ENCODE results near the gene TSPAN15. TPM values are rescaled to one million over a fixed set of nuclear protein-coding genes. Genes with fewer than 3 reads are reported as not detected.
A peak's percentile ranks its signal among the peaks of the same experiment; 100 is the strongest.
"Not testable (repeated sequence)": the region's sequence is repeated elsewhere in the genome, so short reads cannot be mapped to it uniquely, and the experiment has no call there.

Gene TSPAN15
- total RNA-seq, 2 donors from 2014 or later: 142 to 145 TPM

DNA sequence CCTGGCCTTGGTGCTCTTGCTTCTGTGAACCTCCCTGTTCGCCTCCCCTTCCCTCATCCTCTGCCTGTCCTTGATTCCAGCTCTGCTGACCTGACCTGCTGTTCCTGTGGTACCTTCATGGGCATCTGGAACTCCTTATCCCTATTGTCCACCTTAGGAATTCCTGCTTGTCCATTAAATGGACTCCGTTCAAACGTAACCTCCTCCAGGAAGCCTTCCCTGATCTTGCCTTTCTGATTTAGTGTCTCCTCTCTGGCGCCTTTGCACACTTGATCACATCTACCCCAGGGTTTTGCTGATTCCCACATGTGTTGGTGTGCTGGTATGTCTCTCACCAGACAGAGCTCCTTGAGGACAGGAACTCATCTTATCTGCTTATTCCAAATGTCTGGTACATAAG, 20.9 kb downstream of the TSPAN15 start:
- intact Hi-C loops (cut with DNase I, micrococcal nuclease): no loop called here
- DNase-seq (no peak), ATAC-seq (no peak)

DNA sequence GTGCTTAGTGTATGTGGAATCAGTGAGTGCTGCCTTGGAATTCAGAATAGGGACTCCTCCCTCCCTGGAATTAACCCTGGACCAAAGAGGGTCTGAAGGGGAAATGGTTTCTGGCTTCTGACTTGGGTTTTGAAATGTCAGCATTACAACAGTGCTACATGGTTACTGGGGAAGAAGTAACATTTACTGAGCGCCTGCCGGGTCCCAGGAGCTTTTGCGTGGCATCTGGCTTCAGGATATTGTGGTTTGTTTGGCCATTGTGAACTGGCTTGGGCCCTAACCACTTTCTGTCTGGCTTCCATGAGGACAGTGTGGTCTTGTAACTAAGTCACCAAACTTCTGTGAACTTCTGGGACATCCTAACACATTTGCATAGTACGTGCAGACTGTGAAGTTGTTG, 21.3 kb downstream of the TSPAN15 start:
- DNase-seq (no peak), ATAC-seq (no peak)
- intact Hi-C loops (cut with DNase I, micrococcal nuclease): no loop called here

DNA sequence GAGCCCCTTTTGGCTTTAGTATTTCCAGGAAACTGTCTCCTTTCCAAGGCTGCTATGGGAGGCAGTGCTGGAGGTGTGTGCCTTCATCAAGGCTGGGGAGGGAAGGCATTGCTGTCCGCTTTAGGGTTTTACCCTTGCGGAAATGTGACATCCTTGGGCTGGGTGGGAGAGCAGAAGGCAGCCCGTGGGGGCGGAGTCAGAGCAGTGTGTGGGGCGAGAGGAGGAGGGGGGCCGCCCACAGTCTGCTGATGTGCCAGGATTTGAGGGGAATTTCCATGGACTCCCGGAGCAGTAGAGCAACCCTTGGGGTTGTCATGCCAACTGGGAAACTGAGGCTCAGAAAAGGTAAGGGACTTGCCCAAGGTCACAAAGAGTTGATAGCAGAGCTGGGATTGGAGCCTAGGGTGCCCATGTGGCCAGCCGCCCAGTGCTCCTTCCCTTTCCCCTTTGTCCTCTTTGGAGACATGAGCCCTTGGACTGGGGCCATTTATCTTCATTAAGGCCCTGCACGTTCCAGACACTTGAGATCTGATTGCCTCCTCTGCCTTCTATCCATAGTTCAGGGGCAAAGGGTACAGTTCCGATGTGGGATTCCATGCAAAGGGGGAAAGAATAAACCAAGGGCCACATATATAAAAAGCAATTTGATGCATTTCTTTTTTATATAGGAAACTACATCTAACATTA, 22.2 kb downstream of the TSPAN15 start:
- intact Hi-C loops (cut with DNase I, micrococcal nuclease): no loop called here
- no peak for DNase-seq
- no peak for ATAC-seq

DNA sequence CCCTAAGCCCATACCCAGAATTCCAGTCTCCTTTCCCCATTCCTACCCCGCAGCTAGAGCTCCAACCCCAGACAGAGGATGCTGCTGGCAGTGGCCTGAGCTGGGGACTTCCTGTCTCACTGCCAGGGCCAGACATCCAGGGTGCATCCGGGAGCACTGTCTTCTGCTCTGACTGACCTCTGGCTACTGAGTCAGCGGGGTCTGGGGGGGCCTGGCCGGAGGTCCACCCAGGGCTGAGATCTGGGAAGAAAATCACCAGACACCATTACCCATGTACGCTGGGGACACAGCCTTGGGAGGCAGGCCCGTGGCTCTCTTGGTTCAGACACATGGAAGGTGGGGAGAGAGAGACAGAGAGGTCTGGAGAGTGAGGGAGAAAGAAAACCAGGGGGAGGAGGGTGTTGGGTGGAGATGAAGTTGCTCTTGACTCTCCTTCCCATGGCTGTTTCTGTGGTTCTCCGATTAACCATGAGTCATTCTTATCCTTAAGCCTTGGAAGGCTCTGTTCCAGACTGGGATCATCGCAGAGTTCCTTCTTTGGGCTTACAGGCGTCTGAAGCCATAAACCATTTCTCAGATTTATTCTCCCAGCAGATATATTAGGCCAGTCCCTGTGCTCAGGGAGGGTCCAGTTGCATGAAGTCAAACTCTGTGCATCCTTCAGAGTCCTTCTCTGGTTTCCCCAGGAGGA, 23.6 kb downstream of the TSPAN15 start:
- peak; percentile 29 for ATAC-seq
- intact Hi-C loops (cut with DNase I, micrococcal nuclease): no loop called here
- DNase-seq: no peak

DNA sequence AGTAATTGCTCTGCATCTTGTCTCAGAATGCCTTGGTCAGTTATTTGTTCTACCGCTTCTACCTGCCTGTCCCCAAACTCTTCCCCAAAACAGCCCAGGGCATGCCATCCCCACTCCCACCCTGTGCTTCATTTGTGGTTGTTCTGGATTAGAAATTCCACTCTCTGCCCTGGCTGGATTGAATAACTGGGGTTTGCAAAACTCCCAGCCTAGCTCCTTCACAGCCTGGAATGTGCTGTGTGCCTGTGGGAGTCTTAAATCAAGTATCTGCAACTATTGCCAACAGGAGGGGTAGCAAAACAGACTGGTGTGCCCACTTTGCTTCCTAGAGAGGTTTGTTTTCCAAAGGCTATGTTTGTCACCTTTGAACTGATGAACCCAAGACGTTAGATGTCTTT, 24.2 kb downstream of the TSPAN15 start:
- intact Hi-C loops (cut with DNase I, micrococcal nuclease): no loop called here
- DNase-seq (no peak), ATAC-seq (no peak)

DNA sequence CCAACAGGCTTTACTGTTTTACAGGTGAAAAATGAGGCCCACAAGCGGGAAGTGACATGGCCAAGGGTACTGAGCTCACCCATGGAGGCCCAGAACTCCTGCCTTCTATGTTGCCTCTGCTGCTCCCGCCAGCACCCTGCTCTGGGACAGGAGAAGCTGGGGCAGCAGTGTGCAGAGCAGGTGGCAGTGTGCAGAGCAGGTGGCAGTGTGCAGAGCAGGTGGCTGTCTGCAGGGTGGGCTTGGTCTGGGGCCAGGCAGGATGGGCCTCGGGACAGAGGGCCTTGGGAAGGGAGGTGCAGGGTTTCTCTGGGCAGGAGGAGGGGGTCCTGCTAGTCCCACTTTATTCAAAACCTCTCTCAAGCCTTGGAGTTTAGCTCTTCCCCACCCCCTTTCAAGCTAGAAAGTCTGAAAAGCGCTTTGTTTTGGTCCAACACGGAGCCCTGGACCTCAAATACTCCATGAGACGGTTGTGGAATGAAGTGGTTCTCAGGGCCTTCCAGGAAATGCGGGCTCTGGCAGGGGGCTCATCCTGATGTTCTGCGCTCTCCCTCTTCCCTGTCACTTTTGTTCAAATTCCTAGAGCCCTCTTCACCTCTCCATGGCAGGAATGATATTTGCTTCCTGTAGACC, 26.8 kb downstream of the TSPAN15 start:
- ATAC-seq (no peak), DNase-seq (no peak)
- intact Hi-C loops (cut with DNase I, micrococcal nuclease): no loop called here

DNA sequence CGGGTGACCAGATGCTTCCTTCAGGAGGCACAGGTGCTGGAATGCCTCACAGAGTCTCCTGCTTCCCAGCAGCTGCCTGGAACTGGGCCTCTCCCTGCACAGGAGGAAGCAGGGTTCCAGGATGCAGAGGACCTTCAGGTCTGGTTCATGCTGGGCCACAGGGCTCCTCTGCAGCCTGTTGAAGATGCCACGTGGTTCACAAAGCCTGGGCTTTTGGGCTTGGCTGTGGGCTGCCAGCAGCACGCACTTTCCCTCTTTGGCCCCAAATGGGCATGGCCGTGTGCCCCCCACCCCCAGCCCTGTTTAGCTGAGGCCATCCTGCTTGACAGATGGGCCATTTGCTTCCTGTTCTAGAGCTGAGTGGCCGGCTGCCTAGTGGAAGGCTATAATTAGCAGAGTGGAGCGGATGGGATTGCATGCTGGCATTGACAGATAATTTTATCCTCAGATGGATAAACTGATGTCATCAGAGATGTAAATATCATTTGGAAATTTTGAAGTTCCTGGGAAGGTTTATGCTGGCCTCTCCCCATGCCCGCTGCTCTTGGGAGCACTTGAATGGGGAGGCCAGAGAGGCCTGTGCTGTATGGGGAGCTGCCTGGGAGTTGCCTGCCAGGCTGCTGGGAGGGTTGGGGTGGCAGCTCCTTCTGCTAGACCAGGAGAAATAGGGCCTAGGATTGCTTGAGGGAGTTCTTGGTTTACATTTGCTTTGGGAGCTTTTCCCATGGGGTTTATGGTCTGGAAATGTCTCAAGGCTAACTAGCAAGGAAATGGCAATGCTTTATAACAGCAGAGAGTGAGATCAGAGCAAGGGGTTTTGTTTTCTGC, 28.2 kb downstream of the TSPAN15 start:
- DNase-seq (no peak), ATAC-seq (peak; percentile 26)
- intact Hi-C loops (cut with DNase I, micrococcal nuclease): no loop called here

DNA sequence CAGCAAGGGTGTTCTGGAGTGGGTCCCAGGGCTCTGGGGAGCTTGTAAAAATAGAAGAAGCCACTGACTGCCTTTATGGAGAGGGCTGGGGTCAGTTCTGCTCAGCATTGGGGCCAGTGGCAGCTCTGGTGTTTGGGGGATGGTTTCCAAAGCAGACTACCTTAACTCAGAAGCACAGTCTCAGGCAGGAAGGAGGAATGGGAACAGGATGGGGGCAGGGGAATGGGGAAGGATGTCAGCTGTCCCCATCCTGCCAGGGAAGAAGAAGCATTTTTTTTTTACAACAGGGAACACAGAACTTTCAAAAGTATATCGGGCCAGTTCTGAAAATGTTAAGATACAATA, 28.8 kb downstream of the TSPAN15 start:
- intact Hi-C loops (cut with DNase I, micrococcal nuclease): no loop called here
- peak; percentile 19 for ATAC-seq
- peak in 1 of 2 donors; percentile 61 for DNase-seq

DNA sequence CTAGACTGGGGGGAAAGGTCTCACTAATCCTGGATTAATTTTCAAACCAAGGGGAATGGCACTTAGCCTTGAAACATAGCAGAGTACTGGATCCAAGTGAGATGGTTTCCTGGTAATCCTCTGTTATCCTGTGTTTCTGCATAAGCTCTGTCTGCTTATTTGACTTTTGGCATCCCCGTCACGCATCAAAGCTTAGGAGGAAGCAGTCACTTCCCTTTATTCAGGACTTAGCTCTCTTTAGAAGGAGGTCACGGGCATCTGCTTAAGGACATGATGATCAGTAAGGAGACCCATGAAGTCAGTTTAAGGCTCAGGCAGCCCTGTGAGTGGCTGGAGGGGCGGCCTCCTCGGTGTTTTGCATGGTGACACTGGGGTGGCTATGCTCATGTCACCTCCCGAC, 30.0 kb downstream of the TSPAN15 start:
- no peak for DNase-seq
- no peak for ATAC-seq
- intact Hi-C loops (cut with DNase I, micrococcal nuclease): no loop called here

DNA sequence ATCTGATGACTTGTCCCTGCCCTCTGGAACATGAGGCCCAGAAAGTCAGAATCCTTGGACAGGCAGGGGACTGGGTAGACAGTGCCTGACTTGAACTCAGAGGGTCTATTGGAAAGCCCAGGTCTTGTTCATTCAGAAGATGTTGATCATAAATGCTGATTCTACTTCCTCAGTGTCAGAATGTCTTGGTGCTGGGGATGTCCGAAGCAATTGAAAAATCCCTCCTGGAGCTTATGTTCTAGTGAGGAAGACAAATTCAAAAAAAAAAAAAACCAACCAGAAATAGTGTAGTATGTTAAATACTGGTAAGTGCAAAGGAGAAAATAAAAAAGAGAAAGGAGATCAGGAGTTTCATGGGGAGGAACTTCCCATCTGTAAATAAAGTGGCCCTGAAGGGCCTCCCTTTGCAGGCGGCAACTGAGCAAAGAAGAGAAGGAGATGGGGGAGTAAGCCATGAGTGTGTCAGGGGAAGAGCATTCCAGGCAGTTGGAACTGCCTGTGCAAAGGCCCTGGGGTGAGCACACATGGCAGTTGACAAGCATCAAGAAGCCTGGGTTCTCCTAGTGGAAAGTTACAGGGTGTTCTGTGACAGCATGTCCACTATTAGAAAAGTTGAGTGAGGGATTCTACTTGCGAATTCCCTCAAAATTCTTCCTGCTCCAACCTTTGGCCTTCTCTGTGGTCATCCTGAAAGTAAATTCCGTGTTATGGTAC, 30.7 kb downstream of the TSPAN15 start:
- DNase-seq (no peak), ATAC-seq (no peak)
- intact Hi-C loops (cut with DNase I, micrococcal nuclease): no loop called here

DNA sequence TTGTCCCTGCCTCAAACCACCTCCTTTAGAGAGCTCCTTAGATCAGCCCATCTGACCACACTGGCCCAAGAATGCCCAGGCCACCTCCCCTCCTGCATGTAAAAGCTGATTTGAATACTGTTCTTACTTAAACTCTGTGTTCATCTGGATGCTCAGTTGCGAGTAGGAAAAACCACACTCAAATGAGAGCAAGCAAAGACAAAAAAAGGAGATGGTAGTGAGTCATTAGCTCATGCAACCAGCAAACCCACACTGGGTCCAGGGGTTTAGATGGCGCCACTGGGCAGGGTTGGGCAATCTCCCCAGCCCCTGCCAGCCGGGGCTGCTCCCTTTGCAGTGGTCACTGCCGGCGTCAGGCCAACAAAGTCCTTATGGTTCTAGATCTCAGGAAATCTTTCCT, 32.7 kb downstream of the TSPAN15 start:
- DNase-seq: no peak
- no peak for ATAC-seq
- intact Hi-C loops (cut with DNase I, micrococcal nuclease): no loop called here

DNA sequence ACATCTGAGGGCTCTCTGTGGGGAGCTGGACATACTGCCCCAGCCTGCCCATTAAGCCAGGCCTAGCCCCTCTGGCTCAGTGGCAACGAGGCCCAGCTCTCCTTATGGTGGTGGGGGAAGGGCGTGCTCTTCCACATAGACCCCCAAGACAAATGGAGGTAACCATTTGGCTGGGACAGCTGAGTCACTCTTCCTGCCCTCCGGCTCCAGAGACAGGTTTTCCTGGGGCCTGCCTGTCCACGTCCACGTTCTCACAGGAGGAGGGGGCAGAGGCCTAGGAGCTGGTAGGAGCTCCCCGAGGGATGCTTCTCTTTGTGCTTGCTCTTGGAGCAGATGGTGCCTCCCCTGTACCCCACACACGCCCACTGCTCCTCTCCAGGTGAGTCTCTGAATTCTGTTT, 33.5 kb downstream of the TSPAN15 start:
- DNase-seq (no peak), ATAC-seq (no peak)
- intact Hi-C loops (cut with DNase I, micrococcal nuclease): no loop called here

DNA sequence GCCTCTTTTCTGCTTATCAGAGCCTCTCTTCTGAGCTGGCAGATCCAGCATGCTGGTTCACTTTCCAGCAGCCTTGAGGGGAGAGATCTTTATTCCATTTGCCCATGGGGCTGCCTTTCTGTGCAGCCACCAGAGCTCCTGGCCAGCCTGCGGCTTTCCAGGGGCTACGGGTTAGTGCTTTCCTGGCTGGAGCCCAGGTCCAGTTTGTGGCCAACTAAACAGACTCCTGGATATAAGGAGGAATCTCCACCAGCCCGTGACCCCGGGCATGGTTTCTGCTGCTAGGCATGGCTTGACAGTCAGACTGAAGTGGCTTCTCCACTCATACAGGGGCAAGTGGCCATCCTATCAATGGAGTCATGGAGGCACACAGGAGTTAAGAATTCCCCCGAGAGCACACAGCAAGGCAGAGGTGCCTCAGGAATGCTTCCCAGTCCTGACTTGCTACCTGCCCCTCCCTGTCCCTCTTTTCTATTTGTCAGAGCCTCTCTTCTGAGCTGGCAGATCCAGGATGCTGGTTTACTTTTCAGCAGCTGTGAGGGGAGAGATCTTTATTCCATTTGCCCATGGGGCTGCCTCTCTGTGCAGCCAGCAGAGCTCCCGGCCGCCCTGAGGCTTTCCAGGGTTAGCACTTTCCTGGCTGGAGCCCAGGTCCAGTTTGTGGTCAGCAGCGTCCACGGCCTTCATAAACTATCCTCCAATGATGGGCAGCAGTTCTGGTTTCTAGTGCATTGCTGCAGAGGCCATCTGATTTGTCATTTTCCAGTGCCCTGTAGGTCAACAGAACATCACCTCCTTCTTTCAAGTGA, 35.9 kb downstream of the TSPAN15 start:
- no peak for ATAC-seq
- intact Hi-C loops (cut with DNase I, micrococcal nuclease): no loop called here
- DNase-seq: no peak

DNA sequence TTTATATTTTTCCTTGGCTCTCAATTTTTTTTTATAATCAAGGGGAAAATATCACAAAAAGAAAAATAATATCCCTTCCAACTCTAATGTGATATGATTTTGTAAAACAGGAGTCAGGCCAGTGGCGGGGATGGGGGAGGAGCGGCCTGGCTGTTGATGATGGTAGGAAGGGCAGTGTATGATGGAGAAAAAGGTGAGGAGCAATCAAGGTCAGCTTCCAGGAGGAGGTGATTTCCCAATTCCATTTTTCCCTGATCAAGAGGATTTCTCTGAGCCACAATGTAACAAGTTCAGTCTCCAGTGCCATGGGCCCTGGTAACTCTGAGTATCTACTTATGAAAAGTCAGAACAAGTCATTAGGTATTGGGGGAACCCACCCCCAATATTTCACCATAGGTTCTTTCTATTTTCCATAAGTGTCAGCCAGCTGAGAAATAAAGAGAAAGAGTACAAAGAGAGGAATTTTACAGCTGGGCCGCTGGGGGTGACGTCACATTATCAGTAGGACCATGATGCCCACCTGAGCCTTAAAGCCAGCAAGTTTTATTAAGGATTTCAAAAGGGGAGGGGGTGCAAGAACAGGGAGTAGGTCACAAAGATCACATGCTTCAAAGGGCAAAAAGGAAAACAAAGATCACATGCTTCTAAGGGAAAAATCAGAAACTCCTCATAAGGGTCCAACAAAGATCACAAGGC, 37.0 kb downstream of the TSPAN15 start:
- intact Hi-C loops (cut with DNase I, micrococcal nuclease); ATAC-seq: not testable (repeated sequence)
- DNase-seq: peak in 1 of 2 donors; percentile 5

DNA sequence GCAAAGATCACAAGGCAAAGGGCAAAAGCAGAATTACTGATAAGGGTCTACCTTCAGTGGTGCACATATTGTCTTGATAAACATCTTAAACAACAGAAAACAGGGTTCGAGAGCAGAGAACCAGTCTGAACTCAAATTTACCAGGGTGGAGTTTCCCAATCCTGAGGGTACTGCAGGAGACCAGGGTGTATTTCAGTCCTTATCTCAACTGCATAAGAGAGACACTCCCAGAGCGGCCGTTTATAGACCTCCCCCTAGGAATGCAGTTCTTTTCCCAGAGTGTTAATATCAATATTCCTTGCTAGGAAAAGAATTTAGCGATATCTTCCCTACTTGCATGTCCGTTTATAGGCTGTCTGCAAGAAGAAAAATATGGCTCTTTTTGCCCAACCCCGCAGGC, 37.6 kb downstream of the TSPAN15 start:
- DNase-seq; intact Hi-C loops (cut with DNase I, micrococcal nuclease); ATAC-seq: not testable (repeated sequence)

DNA sequence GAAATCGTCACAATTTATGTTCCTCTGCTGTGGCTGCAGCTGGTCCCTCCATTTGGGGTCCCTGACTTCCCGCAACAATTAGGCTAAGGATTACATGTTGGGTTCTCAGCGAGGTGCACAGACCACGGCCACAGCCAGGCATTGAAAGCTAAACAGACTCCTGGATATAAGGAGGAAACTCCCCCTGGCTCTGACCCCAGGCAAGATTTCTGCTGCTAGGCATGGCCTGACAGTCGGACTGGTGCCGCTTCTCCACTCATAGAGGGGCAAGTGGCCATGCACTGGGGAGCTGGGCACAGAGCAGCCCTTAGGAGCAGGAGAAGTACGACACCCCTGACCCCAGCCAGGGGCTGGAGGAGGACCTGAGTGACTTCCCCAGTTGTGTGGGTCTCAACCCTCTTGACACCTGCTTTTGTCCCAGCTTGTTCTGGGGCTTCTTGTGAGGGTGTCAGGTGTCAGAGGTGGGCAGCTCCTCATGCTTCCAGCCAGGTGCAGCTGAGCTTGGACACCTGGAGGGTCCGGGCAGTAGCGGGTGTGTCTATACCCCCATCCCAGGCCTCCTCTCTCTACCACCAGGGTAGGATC, 38.3 kb downstream of the TSPAN15 start:
- ATAC-seq: no peak
- DNase-seq: peak in 1 of 2 donors; percentile 22
- intact Hi-C loops (cut with DNase I, micrococcal nuclease): no loop called here

DNA sequence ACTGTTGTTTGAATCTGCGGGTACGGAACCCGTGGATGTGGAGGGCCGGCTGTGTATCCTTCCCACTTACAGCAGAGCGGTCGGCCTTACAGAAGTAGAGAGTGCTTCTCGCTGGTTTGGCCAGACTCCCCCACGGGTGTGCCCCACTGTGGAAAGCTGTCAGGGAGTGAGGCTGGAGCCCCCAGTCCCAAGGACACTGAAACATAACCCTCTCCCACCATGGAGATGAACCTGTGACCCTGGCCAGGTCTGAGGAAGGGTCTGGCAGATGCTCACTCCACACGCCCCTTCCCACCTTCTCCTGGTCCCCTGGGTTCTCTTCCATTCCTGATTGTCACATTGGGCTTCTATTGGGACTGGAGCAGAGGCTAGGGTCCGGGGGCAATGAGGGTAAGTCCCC, 39.6 kb downstream of the TSPAN15 start:
- no peak for ATAC-seq
- intact Hi-C loops (cut with DNase I, micrococcal nuclease): no loop called here
- DNase-seq: peak in 1 of 2 donors; percentile 21
